T-helper 22 cell (primary cell): ENCODE results near the gene PHF21B.

Experiments used
- DNase-seq: peaks from one replicate; pipeline ENCODE4 v3.0.0-alpha.2; 2020; ENCODE audit warnings: low read depth

The PHF21B gene

GRCh38 chr22:44840611-44841322, 169.0 kb downstream of the PHF21B start:
- DNase-seq = no peak

DNA sequence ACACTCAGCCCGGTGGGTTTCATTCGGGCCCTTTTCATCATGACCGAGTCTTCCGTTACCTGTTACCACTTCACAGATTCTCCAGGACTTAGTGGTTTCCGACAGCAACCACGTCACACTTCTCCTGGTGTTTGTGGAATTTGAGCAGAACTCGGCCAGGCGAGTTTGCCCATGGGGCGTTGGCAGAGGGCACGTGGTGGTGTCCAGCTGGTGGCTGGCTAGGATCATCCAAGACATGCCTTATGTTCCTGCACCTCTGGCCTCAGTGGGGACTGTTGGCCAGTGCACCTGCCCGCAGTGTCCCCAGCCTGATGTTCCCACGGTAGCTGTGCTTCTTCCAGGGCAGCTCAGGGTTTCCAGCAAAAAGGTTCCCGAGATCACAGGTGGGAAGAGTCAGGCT, 170.1 kb downstream of the PHF21B start:
- no peak for DNase-seq

GRCh38 chr22:44839061-44839460, 170.7 kb downstream of the PHF21B start:
- DNase-seq = no peak

DNA sequence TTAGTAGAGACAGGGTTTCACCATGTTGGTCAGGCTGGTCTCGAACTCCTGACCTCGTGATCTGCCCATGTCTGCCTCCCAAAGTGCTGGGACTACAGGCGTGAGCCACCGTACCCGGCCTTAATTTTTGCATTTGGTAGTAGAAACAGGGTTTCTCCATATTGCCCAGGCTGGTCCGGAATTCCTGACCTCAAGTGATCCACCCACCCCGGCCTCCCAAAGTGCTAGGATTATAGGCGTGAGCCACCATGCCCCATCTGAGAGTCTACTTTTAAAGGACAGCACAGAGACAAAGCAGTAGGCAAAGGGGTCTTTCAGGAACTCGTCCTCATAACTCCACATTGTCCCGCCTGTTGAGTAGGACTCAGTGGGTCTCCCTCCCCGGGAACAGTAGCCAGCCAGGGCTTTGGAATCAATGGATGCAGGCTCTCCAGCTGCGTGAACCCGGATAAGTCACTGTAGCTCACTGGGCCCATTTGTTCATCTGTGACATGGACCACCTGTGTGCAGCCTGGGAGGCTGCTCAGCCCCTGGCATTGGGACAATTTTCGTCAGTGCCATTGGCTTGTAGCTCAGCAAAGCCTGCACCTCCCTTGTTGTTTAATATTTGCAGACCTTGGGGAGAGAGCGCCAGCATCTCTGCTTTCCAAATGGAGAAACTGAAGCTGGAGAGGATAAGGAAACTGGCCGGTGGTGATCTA, 171.3 kb downstream of the PHF21B start:
- no peak for DNase-seq

- DNase-seq = no peak
Observed at GRCh38 chr22:44837481-44837880, 172.3 kb downstream of the PHF21B start.

DNA sequence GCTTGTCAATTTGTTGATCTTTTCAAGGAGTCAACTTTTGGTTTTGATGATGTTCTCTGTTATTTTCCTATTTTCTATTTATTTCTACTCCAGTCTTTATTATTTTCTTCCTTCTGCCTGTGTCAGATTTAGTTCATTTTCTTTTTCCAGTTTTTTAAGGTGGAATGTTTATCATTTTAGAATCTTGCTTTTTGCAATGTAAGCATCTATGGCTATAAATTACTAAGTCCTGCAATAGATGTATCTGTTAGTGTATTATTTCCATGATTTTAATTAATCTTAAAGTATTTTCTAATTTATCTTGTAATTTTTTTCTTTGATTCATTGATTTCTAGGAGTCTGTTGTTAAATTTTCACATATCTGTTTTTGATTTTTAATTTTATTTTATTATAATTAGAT, 175.7 kb downstream of the PHF21B start:
- no peak for DNase-seq

- no peak for DNase-seq
Observed at GRCh38 chr22:44831885-44832284, 177.9 kb downstream of the PHF21B start.
